ENCODE results near the gene AKAP12.

AKAP12 gene

DNA sequence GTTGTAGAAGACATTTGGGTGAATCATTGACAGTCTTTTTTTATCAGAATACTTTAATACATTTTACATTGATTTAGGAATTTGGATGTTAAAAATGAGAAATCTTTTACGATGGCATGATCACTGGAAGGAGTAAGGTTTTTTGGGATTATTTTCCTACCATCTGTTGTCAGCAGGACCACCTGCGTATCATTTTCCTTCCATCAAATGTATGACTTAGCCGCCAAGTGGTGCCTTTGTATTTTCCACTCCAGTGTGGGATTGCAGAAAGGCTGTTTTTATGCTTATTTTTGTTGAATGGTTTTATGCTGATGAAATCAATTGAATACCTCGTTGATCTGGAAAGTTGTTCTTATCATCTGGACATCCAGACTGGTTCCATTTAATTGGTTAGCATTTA lies 35.8 kb downstream of the AKAP12 start:
- no peak overlapping the region for H3K4me3 ChIP-seq
- H3K27ac ChIP-seq = no peak overlapping the region
- DNase-seq (ENCODE audit: low spot score) = no peak
- TF ChIP-seq, protein P1, sequence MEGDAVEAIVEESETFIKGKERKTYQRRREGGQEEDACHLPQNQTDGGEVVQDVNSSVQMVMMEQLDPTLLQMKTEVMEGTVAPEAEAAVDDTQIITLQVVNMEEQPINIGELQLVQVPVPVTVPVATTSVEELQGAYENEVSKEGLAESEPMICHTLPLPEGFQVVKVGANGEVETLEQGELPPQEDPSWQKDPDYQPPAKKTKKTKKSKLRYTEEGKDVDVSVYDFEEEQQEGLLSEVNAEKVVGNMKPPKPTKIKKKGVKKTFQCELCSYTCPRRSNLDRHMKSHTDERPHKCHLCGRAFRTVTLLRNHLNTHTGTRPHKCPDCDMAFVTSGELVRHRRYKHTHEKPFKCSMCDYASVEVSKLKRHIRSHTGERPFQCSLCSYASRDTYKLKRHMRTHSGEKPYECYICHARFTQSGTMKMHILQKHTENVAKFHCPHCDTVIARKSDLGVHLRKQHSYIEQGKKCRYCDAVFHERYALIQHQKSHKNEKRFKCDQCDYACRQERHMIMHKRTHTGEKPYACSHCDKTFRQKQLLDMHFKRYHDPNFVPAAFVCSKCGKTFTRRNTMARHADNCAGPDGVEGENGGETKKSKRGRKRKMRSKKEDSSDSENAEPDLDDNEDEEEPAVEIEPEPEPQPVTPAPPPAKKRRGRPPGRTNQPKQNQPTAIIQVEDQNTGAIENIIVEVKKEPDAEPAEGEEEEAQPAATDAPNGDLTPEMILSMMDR (IDR thresholded peaks at IDR 0.05) = no peak

- peak overlapping the region in 1 of 2 donors; percentile 18 for H3K27ac ChIP-seq
- TF ChIP-seq, protein P1 (IDR thresholded peaks at IDR 0.05) = no peak
- DNase-seq (ENCODE audit: low spot score) = peak; percentile 84
- H3K4me3 ChIP-seq = peak overlapping the region; percentile 1
Measured at GRCh38 chr6:151276112-151276740, 36.5 kb downstream of the AKAP12 start.

DNA sequence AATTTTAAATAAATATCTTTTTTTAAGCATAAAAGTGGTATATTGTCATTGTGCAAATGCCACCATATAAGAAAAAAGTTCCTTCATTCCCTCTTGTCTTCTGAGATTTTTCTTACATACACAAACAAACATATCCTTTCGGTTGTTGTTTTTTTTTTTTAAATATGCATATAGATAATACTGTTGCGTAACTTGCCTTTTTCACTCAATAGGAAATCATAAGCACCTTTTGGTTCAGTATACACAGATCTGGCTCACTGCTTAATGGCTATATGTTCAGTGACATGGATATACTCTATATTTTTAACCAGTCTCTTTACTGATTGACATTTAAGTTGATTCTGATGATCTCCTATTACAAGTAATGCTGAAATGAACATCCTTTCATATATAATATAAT lies 40.1 kb downstream of the AKAP12 start:
- TF ChIP-seq, protein P1 (IDR thresholded peaks at IDR 0.05) = no peak
- Histone ChIP-seq H3K4me3 (no peak overlapping the region), H3K27ac (no peak overlapping the region)
- no peak for DNase-seq (ENCODE audit: low spot score)

- no peak for DNase-seq (ENCODE audit: low spot score)
- H3K27ac ChIP-seq = no peak overlapping the region
- TF ChIP-seq, protein P1 (IDR thresholded peaks at IDR 0.05) = no peak
- no peak overlapping the region for H3K4me3 ChIP-seq
Measured at GRCh38 chr6:151280859-151281258, 41.1 kb downstream of the AKAP12 start.

DNA sequence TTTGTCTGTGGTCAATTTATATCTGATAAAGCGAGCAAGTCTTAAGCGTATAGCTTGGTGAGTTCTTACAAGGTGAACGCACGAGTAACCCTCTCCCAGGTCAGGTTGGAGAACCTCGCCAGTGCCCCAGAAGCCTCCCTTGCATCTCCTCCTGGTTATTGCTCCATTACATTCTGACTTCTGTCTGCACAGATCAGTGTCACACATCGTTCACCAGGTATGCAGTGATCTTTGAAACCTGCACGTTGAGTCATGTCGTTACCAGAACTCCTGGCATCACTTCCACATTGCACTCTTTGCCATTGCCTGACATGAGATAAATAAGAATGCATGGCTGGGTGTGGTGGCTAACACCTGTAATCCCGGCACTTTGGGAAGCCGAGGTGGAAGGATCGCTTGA lies 44.2 kb downstream of the AKAP12 start:
- no peak for DNase-seq (ENCODE audit: low spot score)
- peak overlapping the region in 1 of 2 donors; percentile 3 for H3K27ac ChIP-seq

GRCh38 chr6:151284548-151285017 lies 44.8 kb downstream of the AKAP12 start:
- TF ChIP-seq, protein P1 (IDR thresholded peaks at IDR 0.05) = no peak
- Histone ChIP-seq H3K27ac (peak overlapping the region in 1 of 2 donors; percentile 50), H3K4me3 (no peak overlapping the region)
- DNase-seq (ENCODE audit: low spot score) = no peak

More for the DNA sequence above, 44.2 kb downstream of the AKAP12 start:
- no peak overlapping the region for H3K4me3 ChIP-seq
- TF ChIP-seq, protein P1 (IDR thresholded peaks at IDR 0.05) = no peak

- peak overlapping the region in 1 of 2 donors; percentile 50 for H3K27ac ChIP-seq
Measured at GRCh38 chr6:151285122-151285521, 45.4 kb downstream of the AKAP12 start.

More at GRCh38 chr6:151285122-151285521, 45.4 kb downstream of the AKAP12 start:
- TF ChIP-seq, protein P1 (IDR thresholded peaks at IDR 0.05) = no peak
- no peak for DNase-seq (ENCODE audit: low spot score)
- H3K4me3 ChIP-seq = no peak overlapping the region

Data from coronary artery (tissue), 2 donors.